Nephron (organoid): ENCODE data around the gene PIAS2.

Source experiments
- H3K27ac Mint-ChIP-seq, 3 experiments: 2 replicates each; pipeline ENCODE4 v1.8.0; 2020; ENCODE audit warnings: mixed read lengths in 3 of 3, mild to moderate bottlenecking in 2 of 3, moderate library complexity in 1 of 3
- H3K27me3 Mint-ChIP-seq: 2 replicates; pipeline ENCODE4 v1.8.0; 2021; ENCODE audit warnings: low read depth, mild to moderate bottlenecking, moderate library complexity, mixed read lengths
- H3K36me3 Mint-ChIP-seq: 2 replicates; pipeline ENCODE4 v1.8.0; 2020; ENCODE audit warnings: low read depth, mixed read lengths
- H3K4me1 Mint-ChIP-seq: 2 replicates; pipeline ENCODE4 v1.8.0; 2020; ENCODE audit warnings: mixed read lengths
- H3K4me3 Mint-ChIP-seq, 3 experiments: 2 replicates each; pipeline ENCODE4 v1.8.0; 2020; ENCODE audit warnings: mild to moderate bottlenecking in 3 of 3, mixed read lengths in 3 of 3, moderate library complexity in 2 of 3
- H3K9me3 Mint-ChIP-seq: 2 replicates; pipeline ENCODE4 v1.8.0; 2020; ENCODE audit warnings: mixed read lengths
- CTCF ChIP-seq, 3 experiments: fragments of 200-600 bp; sonication (generic); IDR thresholded peaks; one replicate each; pipeline ENCODE4 v1.5.0; 2021; ENCODE audit warnings: antibody characterized with exemption in 3 of 3; ENCODE audit not compliant: unreplicated experiment in 3 of 3

Gene PIAS2

GRCh38 chr18:46770708-46771107 lies 146.6 kb downstream of the PIAS2 start:
- Mint-ChIP-seq H3K9me3 (no peaks in the 10 kb centered on the region), H3K4me3 (no peak overlapping the region), H3K27ac (peak overlapping the region; percentile 6 to 30 (median 9)), H3K36me3 (no peaks in the 10 kb centered on the region), H3K27me3 (no peaks in the 10 kb centered on the region), H3K4me1 (peaks cover 24% of the 10 kb centered on the region)
- no peak for TF ChIP-seq CTCF (IDR thresholded peaks at IDR 0.05; ENCODE audit: unreplicated experiment in 3 of 3)

DNA sequence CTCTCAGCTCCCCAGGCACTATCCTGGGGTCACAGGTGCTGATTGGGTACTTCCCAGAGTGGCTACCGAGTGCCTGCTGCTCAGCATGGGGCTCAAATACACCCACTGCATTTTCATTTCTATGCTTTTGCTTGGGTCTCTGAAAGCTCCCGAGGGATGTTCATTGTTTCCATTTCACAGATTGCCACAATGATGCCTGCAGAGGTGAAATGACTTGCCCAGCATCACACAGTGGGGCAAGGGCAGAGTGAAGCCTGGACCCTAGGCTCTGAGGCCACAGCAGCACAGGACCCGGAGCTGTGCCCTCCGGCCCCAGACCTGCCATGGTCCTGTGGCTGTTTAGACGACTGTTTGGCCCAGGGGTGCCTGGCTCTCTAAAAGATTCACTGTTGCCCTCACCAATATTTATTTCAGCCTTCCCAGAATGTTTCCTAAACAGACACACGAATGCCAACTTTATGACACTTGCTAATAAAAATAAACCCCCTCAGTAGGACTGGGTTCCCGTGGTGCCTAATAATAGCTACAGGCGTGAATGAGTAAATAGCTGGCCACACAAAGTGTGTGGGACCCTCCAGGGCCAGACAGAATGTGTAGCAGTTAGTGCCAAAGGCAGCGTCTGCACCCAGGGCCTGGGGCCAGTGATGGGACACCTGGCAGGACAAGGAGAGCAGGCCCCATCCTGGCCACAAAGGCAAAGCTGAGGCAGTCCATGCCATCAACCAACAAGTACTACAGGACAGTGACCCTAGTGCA lies 149.0 kb downstream of the PIAS2 start:
- Mint-ChIP-seq H3K9me3 (no peaks in the 10 kb centered on the region), H3K4me1 (peaks cover 24% of the 10 kb centered on the region), H3K27me3 (peaks cover 5% of the 10 kb centered on the region), H3K36me3 (no peaks in the 10 kb centered on the region), H3K27ac (no peak overlapping the region), H3K4me3 (no peak overlapping the region)
- no peak for TF ChIP-seq CTCF (IDR thresholded peaks at IDR 0.05; ENCODE audit: unreplicated experiment in 3 of 3)

DNA sequence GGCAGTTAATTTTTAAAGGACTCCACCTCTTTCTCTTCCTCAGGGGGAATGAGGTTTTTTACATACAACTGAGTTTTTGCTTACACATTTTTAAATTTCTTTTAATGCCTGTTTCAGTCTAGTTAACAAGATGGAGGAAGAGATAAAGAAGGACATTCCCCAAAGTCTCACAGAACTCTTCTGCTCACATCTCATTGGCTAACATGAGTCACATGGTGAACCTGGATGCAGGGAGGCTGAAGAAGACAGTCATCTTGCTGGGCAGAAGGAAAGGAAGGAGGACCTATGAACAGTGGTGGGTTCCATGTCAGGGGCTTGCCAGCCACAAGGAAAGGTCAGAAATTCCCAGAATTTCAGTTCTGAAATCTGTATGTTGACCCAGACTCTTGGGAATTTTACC lies 150.1 kb downstream of the PIAS2 start:
- peaks cover 16% of the 10 kb centered on the region for H3K4me1 Mint-ChIP-seq
- H3K36me3 Mint-ChIP-seq: no peaks in the 10 kb centered on the region
- no peak for TF ChIP-seq CTCF (IDR thresholded peaks at IDR 0.05; ENCODE audit: unreplicated experiment in 3 of 3)
- H3K27ac Mint-ChIP-seq: no peak overlapping the region
- no peak overlapping the region for H3K4me3 Mint-ChIP-seq
- H3K9me3 Mint-ChIP-seq: no peaks in the 10 kb centered on the region
- H3K27me3 Mint-ChIP-seq: peaks cover 14% of the 10 kb centered on the region

DNA sequence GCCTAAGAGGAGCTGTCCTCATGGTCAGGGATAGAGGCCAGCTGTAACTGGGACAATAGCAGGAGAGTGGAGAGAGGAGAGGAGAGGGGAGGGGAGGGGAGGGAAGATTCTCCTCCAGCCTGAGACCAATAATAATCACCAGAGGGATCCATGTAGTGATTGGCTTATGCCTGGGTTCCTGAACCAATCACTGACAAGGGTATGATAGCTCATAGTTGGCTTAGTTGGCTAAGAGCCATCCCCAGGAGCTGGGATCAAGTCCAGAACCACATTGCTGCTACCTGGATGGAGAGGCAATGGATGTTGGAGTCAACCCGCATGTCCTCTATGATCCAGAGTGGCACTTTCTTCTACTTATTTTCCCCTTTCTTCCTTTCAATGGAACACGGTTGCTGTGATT lies 152.7 kb downstream of the PIAS2 start:
- Mint-ChIP-seq H3K27me3 (peaks cover 32% of the 10 kb centered on the region), H3K4me3 (no peak overlapping the region), H3K4me1 (peaks cover 21% of the 10 kb centered on the region), H3K27ac (no peak overlapping the region), H3K9me3 (no peaks in the 10 kb centered on the region), H3K36me3 (no peaks in the 10 kb centered on the region)
- TF ChIP-seq CTCF (IDR thresholded peaks at IDR 0.05; ENCODE audit: unreplicated experiment in 3 of 3): no peak

DNA sequence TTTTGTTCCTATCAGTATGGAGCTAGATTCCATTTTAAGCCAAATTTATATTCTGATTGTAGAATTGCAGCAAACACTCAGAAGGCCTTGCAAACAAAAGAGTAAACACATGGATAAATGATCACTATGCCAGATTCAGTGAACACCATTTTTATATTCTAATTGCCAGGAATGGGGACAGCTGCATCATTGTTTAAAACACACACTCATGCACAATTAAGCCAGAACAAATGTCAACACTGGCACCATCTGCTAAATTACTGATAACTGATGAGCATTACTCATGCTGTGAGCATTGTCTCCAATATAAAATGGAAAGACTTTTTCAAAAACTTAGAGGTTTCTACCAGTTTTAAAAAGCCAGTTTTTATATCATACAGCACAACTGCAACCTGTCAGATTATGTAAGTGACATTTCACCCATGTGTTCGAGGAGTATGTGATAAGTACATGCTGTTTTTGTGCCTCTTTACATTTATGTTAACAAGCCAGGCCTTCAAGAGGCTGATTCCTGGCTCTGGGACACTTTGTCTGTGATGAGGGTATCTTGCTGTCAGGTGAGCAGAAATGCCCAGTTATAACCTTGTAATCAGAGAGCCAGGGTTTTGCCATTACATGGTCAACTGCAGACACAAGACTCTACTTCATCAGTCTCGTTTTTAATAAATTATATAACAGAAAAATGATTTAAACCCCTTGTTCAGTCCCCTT lies 156.1 kb downstream of the PIAS2 start:
- Mint-ChIP-seq H3K9me3 (no peaks in the 10 kb centered on the region), H3K4me1 (peaks cover 32% of the 10 kb centered on the region), H3K27me3 (peaks cover 61% of the 10 kb centered on the region), H3K36me3 (no peaks in the 10 kb centered on the region), H3K4me3 (peak overlapping the region in 1 of 3 experiments; percentile 22), H3K27ac (peak overlapping the region in 2 of 3 experiments; percentile 11 to 26)
- no peak for TF ChIP-seq CTCF (IDR thresholded peaks at IDR 0.05; ENCODE audit: unreplicated experiment in 3 of 3)
